ENCODE measurements around the gene GABRB1.

Gene GABRB1

GRCh38 chr4:47050761-47051725, 19.7 kb downstream of the GABRB1 start:
- FAIRE-seq, result no peak

GRCh38 chr4:47053485-47053884, 22.1 kb downstream of the GABRB1 start:
- no peak for FAIRE-seq

GRCh38 chr4:47054130-47054529, 22.8 kb downstream of the GABRB1 start:
- FAIRE-seq, result no peak

GRCh38 chr4:47057991-47058390, 26.6 kb downstream of the GABRB1 start:
- no peak for FAIRE-seq

- FAIRE-seq, result no peak
Measured at GRCh38 chr4:47060561-47060960, 29.2 kb downstream of the GABRB1 start.

GRCh38 chr4:47061435-47061834, 30.1 kb downstream of the GABRB1 start:
- no peak for FAIRE-seq

GRCh38 chr4:47065051-47065481, 33.7 kb downstream of the GABRB1 start:
- FAIRE-seq, result no peak

- FAIRE-seq, result no peak
Measured at GRCh38 chr4:47068986-47069385, 37.6 kb downstream of the GABRB1 start.

GRCh38 chr4:47071901-47072341, 40.6 kb downstream of the GABRB1 start:
- no peak for FAIRE-seq

GRCh38 chr4:47073647-47074046, 42.3 kb downstream of the GABRB1 start:
- no peak for FAIRE-seq

- no peak for FAIRE-seq
Measured at GRCh38 chr4:47074816-47075215, 43.4 kb downstream of the GABRB1 start.

GRCh38 chr4:47075262-47075661, 43.9 kb downstream of the GABRB1 start:
- no peak for FAIRE-seq

GRCh38 chr4:47075919-47076318, 44.6 kb downstream of the GABRB1 start:
- FAIRE-seq, result no peak

- no peak for FAIRE-seq
Measured at GRCh38 chr4:47084111-47084510, 52.7 kb downstream of the GABRB1 start.

- FAIRE-seq, result no peak
Measured at GRCh38 chr4:47084795-47085194, 53.4 kb downstream of the GABRB1 start.

GRCh38 chr4:47088298-47088697, 56.9 kb downstream of the GABRB1 start:
- no peak for FAIRE-seq

GRCh38 chr4:47095884-47096283, 64.5 kb downstream of the GABRB1 start:
- FAIRE-seq, result no peak

- no peak for FAIRE-seq
Measured at GRCh38 chr4:47101453-47101852, 70.1 kb downstream of the GABRB1 start.

- FAIRE-seq, result no peak
Measured at GRCh38 chr4:47104986-47105385, 73.6 kb downstream of the GABRB1 start.

- FAIRE-seq, result no peak
Measured at GRCh38 chr4:47106561-47106960, 75.2 kb downstream of the GABRB1 start.

- FAIRE-seq, result no peak
Measured at GRCh38 chr4:47109379-47109778, 78.0 kb downstream of the GABRB1 start.

GRCh38 chr4:47110546-47111132, 79.3 kb downstream of the GABRB1 start:
- FAIRE-seq, result no peak

- no peak for FAIRE-seq
Measured at GRCh38 chr4:47118192-47118929, 87.0 kb downstream of the GABRB1 start.
